HepG2 (cell line): ENCODE results near the gene DEDD2. TPM values are rescaled to one million over a fixed set of nuclear protein-coding genes. Genes with fewer than 3 reads are reported as not detected.

Source experiments
- ADNP ChIP-seq: sonication (generic); formaldehyde crosslinking; IDR thresholded peaks from 2 replicates; pipeline ENCODE4 v1.4.0; 2020; ENCODE audit warnings: missing genetic modification reagents
- BHLHE40 ChIP-seq: IDR thresholded peaks from 2 replicates; pipeline ENCODE4 v1.6.1; 2011; ENCODE audit warnings: low read length, improper control_type of control experiment
- DNMT3B ChIP-seq: conservative IDR thresholded peaks from 2 replicates; pipeline ENCODE4 v1.6.1; 2016; ENCODE audit warnings: missing biosample characterization, control low read depth
- DR1 ChIP-seq: sonication (generic); formaldehyde crosslinking; IDR thresholded peaks from 2 replicates; pipeline ENCODE4 v1.8.0; 2021; ENCODE audit warnings: mild to moderate bottlenecking, missing genetic modification reagents, inconsistent platforms
- DRAP1 ChIP-seq: IDR thresholded peaks from 2 replicates; pipeline ENCODE4 v1.6.1; 2016; ENCODE audit warnings: missing genetic modification reagents, missing compliant biosample characterization
- EED ChIP-seq: sonication (generic); formaldehyde crosslinking; IDR thresholded peaks from 2 replicates; pipeline ENCODE4 v1.5.0; 2020; ENCODE audit warnings: mild to moderate bottlenecking, missing genetic modification reagents
- ETV5 ChIP-seq: IDR thresholded peaks from 2 replicates; pipeline ENCODE4 v1.6.1; 2018; ENCODE audit warnings: missing biosample characterization, missing genetic modification reagents, inconsistent platforms, borderline replicate concordance
- GABPA ChIP-seq, 2 experiments: IDR thresholded peaks; 2 replicates each; pipeline ENCODE4 v1.6.1; 2011 to 2016; ENCODE audit warnings: low read depth in 2 of 2, low read length in 1 of 2, missing biosample characterization in 1 of 2, missing genetic modification characterization in 1 of 2
- GABPB1 ChIP-seq: IDR thresholded peaks from 2 replicates; pipeline ENCODE4 v1.6.1; 2016; ENCODE audit warnings: mild to moderate bottlenecking, missing genetic modification reagents, moderate library complexity, missing compliant biosample characterization
- GMEB2 ChIP-seq: IDR thresholded peaks from 2 replicates; pipeline ENCODE4 v1.6.1; 2016; ENCODE audit warnings: missing biosample characterization, missing genetic modification reagents, low read depth
- GZF1 ChIP-seq: sonication (generic); formaldehyde crosslinking; IDR thresholded peaks from 2 replicates; pipeline ENCODE4 v1.5.1; 2020; ENCODE audit warnings: mild to moderate bottlenecking, missing genetic modification reagents
- HOXD1 ChIP-seq: sonication (generic); formaldehyde crosslinking; IDR thresholded peaks from 2 replicates; pipeline ENCODE4 v1.5.0; 2020; ENCODE audit warnings: missing genetic modification reagents
- IRF9 ChIP-seq: sonication (generic); formaldehyde crosslinking; IDR thresholded peaks from 2 replicates; pipeline ENCODE4 v1.8.0; 2022; ENCODE audit warnings: missing genetic modification reagents, mild to moderate bottlenecking, borderline replicate concordance
- MEF2D ChIP-seq: sonication (generic); formaldehyde crosslinking; IDR thresholded peaks from 2 replicates; pipeline ENCODE4 v1.5.1; 2020; ENCODE audit warnings: mild to moderate bottlenecking, missing genetic modification reagents
- MYC ChIP-seq: sonication (generic); formaldehyde crosslinking; IDR thresholded peaks from 2 replicates; pipeline ENCODE4 v1.9.0; 2021; ENCODE audit warnings: missing genetic modification reagents, borderline replicate concordance
- SAP130 ChIP-seq: IDR thresholded peaks from 2 replicates; pipeline ENCODE4 v1.6.1; 2016; ENCODE audit warnings: low read depth
- SNAPC2 ChIP-seq: sonication (generic); formaldehyde crosslinking; IDR thresholded peaks from 2 replicates; pipeline ENCODE4 v1.8.1; 2022; ENCODE audit warnings: mild to moderate bottlenecking, missing genetic modification reagents
- SOX6 ChIP-seq, 2 experiments: fragments of 450-650 bp in 1 of 2; sonication (generic) in 1 of 2; formaldehyde crosslinking in 1 of 2; IDR thresholded peaks; 2 replicates each; pipeline versions ENCODE4 v1.4.0 to v1.6.1; 2017 to 2020; ENCODE audit warnings: antibody characterized with exemption in 1 of 2, mild to moderate bottlenecking in 1 of 2, missing genetic modification reagents in 1 of 2
- TCF7 ChIP-seq: sonication (generic); IDR thresholded peaks from 2 replicates; pipeline ENCODE4 v1.6.1; 2016; ENCODE audit warnings: antibody characterized with exemption, low read depth
- YEATS4 ChIP-seq: sonication (generic); formaldehyde crosslinking; IDR thresholded peaks from 2 replicates; pipeline ENCODE4 v1.4.0; 2020; ENCODE audit warnings: missing genetic modification reagents, borderline replicate concordance
- YY1 ChIP-seq: IDR thresholded peaks from 2 replicates; pipeline ENCODE4 v1.6.1; 2011; ENCODE audit warnings: low read length, low read depth, moderate library complexity, mild to moderate bottlenecking; ENCODE audit not compliant: insufficient read depth, insufficient replicate concordance
- ZFP36L2 ChIP-seq: sonication (generic); formaldehyde crosslinking; IDR thresholded peaks from 2 replicates; pipeline ENCODE4 v1.4.0; 2020; ENCODE audit warnings: missing genetic modification reagents
- ZNF274 ChIP-seq: sonication (generic); formaldehyde crosslinking; IDR thresholded peaks from 2 replicates; pipeline ENCODE4 v1.5.1; 2020; ENCODE audit warnings: mild to moderate bottlenecking, missing genetic modification reagents
- ZNF614 ChIP-seq: IDR thresholded peaks from 2 replicates; pipeline ENCODE4 v1.6.1; 2018; ENCODE audit warnings: missing biosample characterization, missing genetic modification reagents, inconsistent platforms, borderline replicate concordance
- ZNF713 ChIP-seq: sonication (generic); formaldehyde crosslinking; IDR thresholded peaks from 2 replicates; pipeline ENCODE4 v1.4.0; 2020; ENCODE audit warnings: mild to moderate bottlenecking, missing genetic modification reagents
- ZNF766 ChIP-seq: sonication (generic); formaldehyde crosslinking; IDR thresholded peaks from 2 replicates; pipeline ENCODE4 v1.5.0; 2020; ENCODE audit warnings: missing genetic modification reagents, borderline replicate concordance
- ZNF788 ChIP-seq: sonication (generic); formaldehyde crosslinking; IDR thresholded peaks from 2 replicates; pipeline ENCODE4 v1.5.0; 2020; ENCODE audit warnings: mild to moderate bottlenecking, missing genetic modification reagents, borderline replicate concordance
- ZNF878 ChIP-seq: sonication (generic); formaldehyde crosslinking; IDR thresholded peaks from 2 replicates; pipeline ENCODE4 v1.8.1; 2023; ENCODE audit warnings: mild to moderate bottlenecking, missing genetic modification reagents, moderate library complexity
- polyA plus RNA-seq, 8 experiments: library from polyadenylated mRNA; depleted of rRNA in 3 of 8; stranded (reverse) in 7 of 8; unstranded in 1 of 8; fragments of >200 nt; fragmentation: Illumina TruSeq in 4 of 8; extraction: Trizol in 4 of 8; gene quantifications; 2 replicates each; pipeline versions ENCODE4 v1.2.1 to v1.2.3, GENCODE V29; 2011 to 2016; ENCODE audit warnings: low read depth in 4 of 8, missing spikeins in 1 of 8, mixed read lengths in 1 of 8; ENCODE audit not compliant: insufficient read depth in 1 of 8
- total RNA-seq, 5 experiments: library from RNA; depleted of rRNA; stranded (reverse); fragments of >200 nt; fragmentation: Illumina TruSeq; extraction: Trizol; gene quantifications; 2 replicates each; pipeline ENCODE4 v1.2.3, GENCODE V29; 2016; ENCODE audit warnings: low read depth in 1 of 5

The DEDD2 gene
- total and polyA plus RNA-seq, 2 of the 13 experiments (the other 11 are each of a cell fraction or from before 2014, with no cell fraction given) = 19.2 to 24.7 TPM

- peak; percentile 71 for TF ChIP-seq YEATS4 (CRISPR knock-in tag)
- no peak for TF ChIP-seq GZF1 (CRISPR knock-in tag)
- no peak for TF ChIP-seq TCF7
- no peak for TF ChIP-seq BHLHE40
- TF ChIP-seq ZNF274 (CRISPR knock-in tag) = peak; percentile 54; the same call in 1 of the 2 replicates
- no peak for TF ChIP-seq GABPA (IDR thresholded peaks at IDR 0.05; ENCODE audit: low read depth, low read length)
- TF ChIP-seq GABPA (CRISPR knock-in tag; IDR thresholded peaks at IDR 0.05; ENCODE audit: low read depth) = peak; percentile 61
- TF ChIP-seq ZNF878 (CRISPR knock-in tag) = 0 out of 2 replicates have a peak, but pooled peaks have one; percentile 65
- TF ChIP-seq SOX6 (IDR thresholded peaks at IDR 0.05) = no peak
- TF ChIP-seq SOX6 (CRISPR knock-in tag; IDR thresholded peaks at IDR 0.05) = peak; percentile 88
- peak; percentile 81; the same call in 1 of the 2 replicates for TF ChIP-seq ZNF766 (CRISPR knock-in tag)
- peak; percentile 62; the same call in 1 of the 2 replicates for TF ChIP-seq MYC (CRISPR knock-in tag)
- peak; percentile 93 for TF ChIP-seq DRAP1 (CRISPR knock-in tag)
- no peak for TF ChIP-seq ADNP (CRISPR knock-in tag)
- TF ChIP-seq ZNF788 (CRISPR knock-in tag) = 0 out of 2 replicates have a peak, but pooled peaks have one; percentile 21
- TF ChIP-seq ETV5 (CRISPR knock-in tag) = peak; percentile 33; the same call in 1 of the 2 replicates
- no peak for TF ChIP-seq DNMT3B (CRISPR knock-in tag)
- 0 out of 2 replicates have a peak, but pooled peaks have one; percentile 69 for TF ChIP-seq SNAPC2 (CRISPR knock-in tag)
- no peak for TF ChIP-seq ZFP36L2 (CRISPR knock-in tag)
- TF ChIP-seq HOXD1 (CRISPR knock-in tag) = peak; percentile 52; the same call in 1 of the 2 replicates
- no peak for TF ChIP-seq ZNF713 (CRISPR knock-in tag)
- TF ChIP-seq DR1 (CRISPR knock-in tag) = peak; percentile 51; the same call in 1 of the 2 replicates
- TF ChIP-seq EED = no peak
- peak; percentile 80 for TF ChIP-seq GABPB1 (CRISPR knock-in tag)
- 0 out of 2 replicates have a peak, but pooled peaks have one; percentile 17 for TF ChIP-seq MEF2D (CRISPR knock-in tag)
- 0 out of 2 replicates have a peak, but pooled peaks have one; percentile 1 for TF ChIP-seq GMEB2
- 0 out of 2 replicates have a peak, but pooled peaks have one; percentile 30 for TF ChIP-seq IRF9 (CRISPR knock-in tag)
- peak; percentile 78 for TF ChIP-seq SAP130
- TF ChIP-seq YY1 = peak; percentile 47
- no peak; the same call in 1 of the 2 replicates for TF ChIP-seq ZNF614 (CRISPR knock-in tag)
These were observed at the start of gene DEDD2 (continued) for GRCh38 chr19:42217520-42218437.
